Right atrium auricular region (tissue), 2 donors: Measurements from ENCODE around the gene MAML2. TPM values are rescaled to one million over a fixed set of nuclear protein-coding genes. Genes with fewer than 3 reads are reported as not detected.

Experiments
- DNase-seq: peaks from one replicate; pipeline ENCODE4 v3.0.0-alpha.2; 2019; ENCODE audit warnings: low spot score
- H3K27ac ChIP-seq, 2 donors: fragments of 200-600 bp; sonication (generic); 1 replicate in 1 of 2; 2 replicates in 1 of 2; pipeline ENCODE4 v1.5.1; 2016 to 2019
- H3K27me3 ChIP-seq, 2 donors: fragments of 200-600 bp; sonication (generic); one replicate each; pipeline versions ENCODE4 v1.5.1 to v1.6.0; 2017 to 2019
- H3K36me3 ChIP-seq: fragments of 200-600 bp; sonication (generic); one replicate; pipeline ENCODE4 v1.5.1; 2016
- H3K4me1 ChIP-seq, 2 donors: fragments of 200-600 bp; sonication (generic); one replicate each; pipeline versions ENCODE4 v1.5.1 to v1.6.0; 2017 to 2019
- H3K4me3 ChIP-seq, 2 donors: fragments of 200-600 bp; sonication (generic); 1 replicate in 1 of 2; 2 replicates in 1 of 2; pipeline ENCODE4 v1.5.1; 2017 to 2019; ENCODE audit warnings: mild to moderate bottlenecking in 1 of 2, moderate library complexity in 1 of 2
- H3K9me3 ChIP-seq, 2 donors: fragments of 200-600 bp; sonication (generic); one replicate each; pipeline ENCODE4 v1.5.1; 2019
- CTCF ChIP-seq, 2 donors: fragments of 200-600 bp; sonication (generic); IDR thresholded peaks; one replicate each; pipeline ENCODE4 v1.5.1; 2019; ENCODE audit warnings: antibody characterized with exemption in 2 of 2
- total RNA-seq, 2 donors: library from RNA; depleted of rRNA; stranded (reverse); fragments of >200 nt; gene quantifications; one replicate each; pipeline ENCODE4 v1.1.0, GENCODE V29; 2016

MAML2 gene
- total RNA-seq, 2 donors from 2014 or later, result 7.6 to 16.6 TPM

- Histone ChIP-seq H3K27ac (no peak overlapping the region), H3K36me3 (no peaks in the 10 kb centered on the region), H3K4me3 (no peak overlapping the region), H3K9me3 (no peaks in the 10 kb centered on the region), H3K4me1 (peaks cover 0 to 12% of the 10 kb centered on the region in 2 donors), H3K27me3 (no peaks in the 10 kb centered on the region)
- DNase-seq, result no peak
- TF ChIP-seq CTCF (IDR thresholded peaks at IDR 0.05), result no peak
Observed at GRCh38 chr11:96033095-96033494, 309.9 kb downstream of the MAML2 start.

- no peak overlapping the region for H3K27ac ChIP-seq
- H3K36me3 ChIP-seq, result no peaks in the 10 kb centered on the region
- no peaks in the 10 kb centered on the region for H3K9me3 ChIP-seq
- no peak overlapping the region for H3K4me3 ChIP-seq
- no peaks in the 10 kb centered on the region for H3K27me3 ChIP-seq
- no peak for TF ChIP-seq CTCF (IDR thresholded peaks at IDR 0.05)
- H3K4me1 ChIP-seq, result no peaks in the 10 kb centered on the region
- no peak for DNase-seq
Observed at GRCh38 chr11:96028746-96029145, 314.2 kb downstream of the MAML2 start.

GRCh38 chr11:96027021-96027420 lies 316.0 kb downstream of the MAML2 start:
- TF ChIP-seq CTCF (IDR thresholded peaks at IDR 0.05), result no peak
- Histone ChIP-seq H3K4me1 (no peaks in the 10 kb centered on the region), H3K27me3 (no peaks in the 10 kb centered on the region), H3K4me3 (no peak overlapping the region), H3K36me3 (no peaks in the 10 kb centered on the region), H3K9me3 (no peaks in the 10 kb centered on the region), H3K27ac (no peak overlapping the region)
- DNase-seq, result no peak

DNA sequence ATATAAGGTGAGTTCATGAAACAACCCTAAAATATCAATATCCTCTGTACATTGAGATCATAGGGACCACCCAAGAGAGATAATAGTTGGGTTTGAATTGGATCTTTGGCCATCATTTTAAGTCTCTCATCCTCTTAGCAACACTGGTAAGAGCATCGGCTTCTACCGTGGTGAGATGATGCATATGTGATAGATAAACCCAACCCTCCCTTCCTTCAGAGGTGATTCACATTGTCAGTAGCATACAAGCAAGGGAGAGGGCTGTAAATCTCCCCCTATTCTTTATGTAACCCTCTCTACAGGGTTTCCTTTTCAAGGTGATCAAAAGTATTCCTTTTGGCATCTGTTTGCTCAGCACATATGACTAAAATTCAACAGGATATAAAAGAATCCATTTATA lies 316.7 kb downstream of the MAML2 start:
- Histone ChIP-seq H3K27me3 (no peaks in the 10 kb centered on the region), H3K4me3 (no peak overlapping the region)

GRCh38 chr11:96024666-96025065 lies 318.3 kb downstream of the MAML2 start:
- no peak overlapping the region for H3K4me3 ChIP-seq
- H3K36me3 ChIP-seq, result no peaks in the 10 kb centered on the region
- no peaks in the 10 kb centered on the region for H3K4me1 ChIP-seq
- no peaks in the 10 kb centered on the region for H3K27me3 ChIP-seq
- TF ChIP-seq CTCF (IDR thresholded peaks at IDR 0.05), result no peak
- H3K27ac ChIP-seq, result no peak overlapping the region
- DNase-seq, result no peak
- no peaks in the 10 kb centered on the region for H3K9me3 ChIP-seq

More for the DNA sequence above, 316.7 kb downstream of the MAML2 start:
- no peaks in the 10 kb centered on the region for H3K9me3 ChIP-seq
- no peak for DNase-seq
- H3K27ac ChIP-seq, result no peak overlapping the region
- no peak for TF ChIP-seq CTCF (IDR thresholded peaks at IDR 0.05)
- H3K36me3 ChIP-seq, result no peaks in the 10 kb centered on the region
- no peaks in the 10 kb centered on the region for H3K4me1 ChIP-seq

- no peak for DNase-seq
- no peaks in the 10 kb centered on the region for H3K4me1 ChIP-seq
- no peak for TF ChIP-seq CTCF (IDR thresholded peaks at IDR 0.05)
- no peaks in the 10 kb centered on the region for H3K9me3 ChIP-seq
- H3K4me3 ChIP-seq, result no peak overlapping the region
- no peaks in the 10 kb centered on the region for H3K27me3 ChIP-seq
- no peak overlapping the region for H3K27ac ChIP-seq
- no peaks in the 10 kb centered on the region for H3K36me3 ChIP-seq
Observed at GRCh38 chr11:96023275-96023674, 319.7 kb downstream of the MAML2 start.
